GM10847 (cell line): ENCODE data around the gene CASP8.

Experiments
- POLR2A ChIP-seq: IDR thresholded peaks from 2 replicates; pipeline ENCODE4 v1.6.1; 2011; ENCODE audit not compliant: insufficient read length; ENCODE audit errors: extremely low read depth

CASP8 gene

DNA sequence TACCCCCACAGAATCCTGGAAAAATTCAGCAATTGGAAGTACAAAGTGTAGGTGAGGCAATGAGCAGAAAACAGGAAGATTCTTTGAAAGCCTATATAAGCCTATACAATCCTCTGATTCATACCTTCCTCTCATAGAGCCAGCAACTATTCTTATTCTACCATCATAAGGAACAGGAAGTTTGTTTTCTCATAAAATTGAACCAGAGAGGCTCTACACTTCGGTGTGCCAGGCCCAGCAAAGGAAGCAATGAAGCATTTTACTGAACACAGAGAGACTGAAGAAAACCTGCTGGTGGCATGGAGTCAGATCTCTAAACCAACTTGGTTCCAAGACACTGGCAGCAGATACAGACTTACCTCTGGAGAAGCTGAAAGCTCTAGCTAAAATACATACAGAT lies 18.7 kb downstream of the CASP8 start:
- TF ChIP-seq POLR2A: no peak

DNA sequence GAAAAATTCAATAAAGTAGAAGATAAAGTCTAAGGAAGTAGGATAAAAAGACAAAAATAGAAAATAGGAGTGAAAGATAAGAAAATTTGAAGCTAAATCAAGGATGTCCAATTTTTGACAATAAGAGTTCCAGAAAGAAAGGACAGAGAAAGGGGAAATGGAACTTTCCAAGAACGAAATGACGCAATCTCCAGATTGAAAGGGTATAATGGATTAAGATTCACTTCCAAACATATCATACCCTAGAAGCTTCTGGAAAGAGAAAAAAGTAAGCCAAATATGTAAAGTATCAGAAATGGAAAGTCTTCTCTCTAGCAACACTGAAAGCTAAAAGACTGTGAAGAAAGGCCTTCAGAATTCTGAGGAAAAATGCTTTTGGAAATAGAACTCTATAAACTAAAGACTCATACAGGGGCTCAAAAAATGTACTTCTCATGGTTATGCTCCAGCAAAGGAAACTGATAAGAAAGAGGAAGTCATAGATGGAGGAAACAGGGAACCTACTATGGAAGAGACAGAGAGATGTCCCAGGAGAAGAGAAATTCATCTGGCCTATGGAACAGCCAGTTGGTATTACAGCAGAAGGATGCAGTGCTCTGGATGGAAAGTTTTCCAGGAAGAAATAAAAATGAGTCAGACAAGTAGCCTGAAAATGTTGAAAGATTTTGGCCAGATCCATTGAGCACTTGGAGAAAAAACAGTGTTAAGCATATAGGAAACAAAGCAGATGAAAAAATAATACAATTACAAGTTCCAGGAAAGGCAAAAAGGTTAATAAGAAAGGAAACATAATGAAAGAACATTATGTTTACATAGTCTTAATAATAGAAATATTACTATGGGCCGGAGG lies 20.1 kb downstream of the CASP8 start:
- TF ChIP-seq POLR2A: no peak

DNA sequence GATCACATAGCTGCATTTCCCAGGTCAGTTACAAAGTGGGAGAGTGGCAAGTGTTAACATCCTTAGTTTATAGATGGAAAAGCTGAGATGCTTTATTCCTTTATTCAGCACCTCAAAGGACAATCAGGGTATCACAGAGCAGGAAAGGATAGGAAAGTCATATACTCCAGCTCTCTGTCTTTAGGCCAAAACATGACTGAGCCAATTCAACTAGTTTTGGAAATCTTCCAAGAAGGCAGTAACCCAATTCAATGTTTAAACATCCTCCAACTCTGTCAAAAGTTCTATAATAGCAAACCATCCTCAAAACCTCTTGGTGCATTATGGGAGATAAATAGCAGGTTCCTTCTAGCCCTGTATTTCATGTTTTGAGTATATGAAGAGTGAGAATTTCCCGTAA lies 25.2 kb downstream of the CASP8 start:
- no peak for TF ChIP-seq POLR2A

DNA sequence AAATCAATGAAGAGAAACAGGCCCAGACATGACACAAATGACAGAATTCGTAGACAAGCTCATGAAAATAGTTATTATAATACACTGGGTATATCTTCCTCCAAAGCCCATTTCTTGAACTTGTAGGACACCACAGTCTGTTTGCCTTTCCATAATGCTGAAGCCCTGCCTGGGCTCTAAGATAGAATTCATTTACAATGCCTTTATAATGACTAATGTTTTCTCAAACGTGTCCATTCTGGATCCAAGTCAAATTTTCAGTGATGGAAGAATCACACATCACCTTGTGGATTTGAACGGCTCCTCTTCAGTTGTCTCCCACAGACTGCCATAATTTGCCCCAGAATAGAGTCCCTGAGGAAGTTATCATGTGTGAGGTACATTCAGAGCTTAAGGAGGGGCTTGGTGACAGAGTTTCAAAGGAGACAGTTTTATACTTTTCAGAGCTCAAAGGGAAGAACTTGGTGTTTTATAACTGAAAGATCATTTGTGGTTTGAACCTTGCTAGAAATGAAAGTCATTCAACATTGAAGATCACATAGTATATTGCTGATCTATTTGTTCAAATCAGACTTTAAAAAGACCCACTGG lies 38.2 kb downstream of the CASP8 start:
- TF ChIP-seq POLR2A: no peak

DNA sequence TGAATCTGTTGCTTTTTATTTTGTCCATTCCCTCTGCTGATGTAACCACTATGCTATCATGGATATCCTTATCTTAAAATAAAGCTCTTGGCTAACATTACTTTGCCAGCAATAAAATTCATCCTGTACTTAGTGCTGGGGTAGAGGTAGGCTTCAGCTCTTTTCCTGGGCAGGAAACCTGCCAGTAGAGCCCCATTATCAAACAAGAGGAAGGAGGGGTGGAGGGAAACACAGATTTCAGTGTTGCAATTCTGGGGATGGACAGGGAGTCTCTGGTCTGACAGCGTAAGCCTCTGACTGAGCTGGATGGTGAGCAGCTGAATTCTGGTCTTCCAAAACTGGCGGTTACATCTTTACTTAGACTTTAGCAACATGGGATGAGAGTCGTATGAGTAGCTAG lies 47.5 kb downstream of the CASP8 start:
- TF ChIP-seq POLR2A: no peak

DNA sequence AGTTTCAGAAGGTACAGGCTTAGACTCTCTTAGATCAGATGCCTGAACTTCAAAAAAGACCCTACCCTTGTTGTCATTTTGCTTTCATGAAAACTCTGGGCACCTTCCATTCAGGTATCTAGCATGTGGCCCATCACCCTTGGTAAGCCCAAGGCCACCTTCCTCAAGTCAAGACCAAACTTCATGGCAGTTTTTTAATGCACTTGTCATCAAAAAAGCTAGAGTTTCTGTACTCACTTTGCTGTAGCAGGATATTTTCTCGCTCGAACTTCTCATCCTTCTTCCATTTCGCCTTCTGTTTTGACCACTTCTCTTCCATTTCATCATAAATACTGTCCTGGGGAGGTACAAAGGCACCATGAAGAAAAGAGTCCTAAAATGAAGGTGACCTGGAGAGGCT lies 48.6 kb downstream of the CASP8 start:
- TF ChIP-seq POLR2A: no peak

DNA sequence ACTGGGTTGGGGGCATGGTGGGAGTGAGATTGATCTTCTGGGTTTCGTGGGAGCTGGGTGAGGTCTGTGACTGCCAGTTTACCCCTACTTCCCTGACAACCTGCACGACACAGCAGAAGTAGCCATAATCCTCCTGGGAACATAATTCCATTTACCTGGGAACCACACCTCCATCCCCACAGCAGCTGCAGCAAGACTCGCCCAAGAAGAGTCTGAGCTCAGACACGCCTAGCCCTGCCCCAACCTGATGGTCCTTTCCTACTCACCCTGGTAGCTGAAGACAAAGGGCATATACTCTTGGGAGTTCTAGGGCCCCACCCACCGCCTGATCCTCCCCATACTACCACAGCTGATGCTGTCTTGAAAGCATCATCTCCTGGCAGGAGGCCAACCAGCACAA lies 53.0 kb downstream of the CASP8 start:
- TF ChIP-seq POLR2A: no peak

DNA sequence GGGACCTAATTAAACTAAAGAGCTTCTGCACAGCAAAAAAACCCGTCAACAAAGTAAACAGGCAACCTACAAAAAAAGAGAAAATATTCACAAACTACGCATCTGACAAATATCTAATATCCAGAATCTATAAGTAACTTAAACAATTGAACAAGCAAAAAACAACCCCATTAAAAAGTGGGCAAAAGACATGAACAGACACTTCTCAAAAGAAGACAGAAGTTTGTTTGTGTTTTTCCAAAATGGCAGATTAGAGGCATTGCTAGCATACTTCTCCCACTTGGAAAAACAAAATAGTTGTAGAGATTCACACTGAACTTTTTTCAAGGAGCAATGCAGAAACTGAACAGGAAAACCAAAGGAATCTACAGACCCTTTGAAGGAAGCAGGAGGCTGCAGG lies 59.2 kb downstream of the CASP8 start:
- TF ChIP-seq POLR2A: no peak

DNA sequence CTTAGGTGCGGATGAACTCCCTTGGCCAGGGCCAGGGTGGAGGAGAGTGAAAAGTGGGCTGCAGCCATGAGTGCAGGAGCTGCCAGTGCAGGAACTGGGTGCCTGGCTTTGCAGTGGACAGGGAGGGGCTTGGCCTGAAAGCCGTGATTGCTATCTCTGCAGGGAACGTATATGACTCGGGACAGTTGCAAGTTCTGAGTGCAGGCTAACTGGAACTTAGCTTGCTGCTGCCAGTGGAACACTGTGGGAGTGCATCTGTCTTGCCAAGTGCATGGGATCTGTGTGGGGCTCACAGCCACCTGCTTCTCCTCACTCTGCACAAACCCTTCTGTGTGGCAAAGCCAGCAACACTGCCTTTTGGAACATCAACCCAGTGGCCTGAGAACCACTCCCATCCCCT lies 59.9 kb downstream of the CASP8 start:
- TF ChIP-seq POLR2A: no peak

DNA sequence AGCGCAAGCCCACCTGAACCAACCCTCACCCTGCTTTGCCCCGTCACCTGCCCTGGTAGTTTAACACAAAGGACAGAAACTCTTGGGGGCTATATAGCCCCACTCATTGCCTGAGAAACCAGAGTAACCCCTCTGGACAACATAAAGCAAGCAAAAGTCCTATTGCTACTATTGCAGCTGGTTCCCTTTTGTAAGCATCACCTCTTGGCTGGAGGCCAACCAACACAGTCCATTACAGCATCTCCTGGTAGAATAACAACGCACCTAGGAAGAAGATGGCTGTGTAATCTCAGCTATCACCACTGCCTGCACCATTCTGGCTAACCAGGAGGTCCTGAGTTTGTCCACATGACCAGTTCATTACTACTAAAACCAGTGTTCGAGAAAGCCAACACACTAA lies 60.4 kb downstream of the CASP8 start:
- TF ChIP-seq POLR2A: no peak

DNA sequence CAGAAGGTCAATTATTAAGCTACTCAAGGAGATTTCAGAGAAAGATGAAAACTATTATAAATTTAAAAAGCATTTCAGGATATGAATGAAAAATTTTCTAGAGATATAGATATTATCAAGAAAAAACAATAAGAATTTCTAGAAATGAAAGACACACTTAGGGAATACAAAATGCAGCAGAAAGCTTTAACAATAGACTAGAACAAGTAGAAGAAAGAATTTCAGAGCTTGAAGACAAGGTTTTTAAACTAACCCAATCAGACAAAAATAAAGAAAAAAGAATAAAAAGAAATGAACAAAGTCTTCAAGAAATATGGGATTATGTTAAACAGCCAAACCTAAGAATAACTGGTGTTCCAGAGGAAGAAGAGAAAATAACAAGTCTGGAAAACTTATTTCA lies 62.4 kb downstream of the CASP8 start:
- no peak for TF ChIP-seq POLR2A

DNA sequence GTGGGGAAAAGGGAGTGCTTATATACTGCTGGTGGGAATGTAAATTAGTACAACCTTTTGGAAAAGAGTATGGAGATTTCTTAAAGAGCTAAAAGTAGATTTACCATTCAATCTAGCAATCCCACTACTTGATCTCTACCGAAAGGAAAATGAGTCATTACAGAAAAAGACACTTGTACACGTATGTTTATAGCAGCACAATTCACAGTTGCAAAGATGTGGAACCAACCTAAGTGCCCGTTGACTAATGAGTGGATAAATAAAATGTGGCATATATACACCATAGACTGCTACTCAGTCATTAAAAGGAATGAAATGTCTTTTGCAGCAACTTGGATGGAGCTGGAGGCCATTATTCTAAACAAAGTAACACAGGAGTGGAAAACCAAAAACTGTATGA lies 67.3 kb downstream of the CASP8 start:
- TF ChIP-seq POLR2A: no peak

DNA sequence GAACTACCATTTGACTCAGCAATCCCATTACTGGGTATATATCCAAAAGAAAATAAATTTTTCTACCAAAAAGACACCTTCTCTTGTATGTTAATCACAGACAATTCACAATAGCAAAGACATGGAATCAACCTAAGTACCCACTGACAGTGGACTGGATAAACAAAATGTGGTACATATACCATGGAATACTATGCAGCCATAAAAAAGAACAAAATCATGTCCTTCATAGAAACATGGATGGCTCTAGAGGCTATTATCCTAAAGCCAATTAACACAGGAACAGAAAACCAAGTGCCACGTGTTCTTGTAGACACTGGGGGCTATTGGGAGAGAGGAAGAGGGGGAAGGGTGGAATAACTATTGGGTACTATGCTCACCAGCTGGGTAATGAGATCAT lies 69.1 kb downstream of the CASP8 start:
- TF ChIP-seq POLR2A: no peak
